ENCODE measurements around the gene SUCLG2.

DNA sequence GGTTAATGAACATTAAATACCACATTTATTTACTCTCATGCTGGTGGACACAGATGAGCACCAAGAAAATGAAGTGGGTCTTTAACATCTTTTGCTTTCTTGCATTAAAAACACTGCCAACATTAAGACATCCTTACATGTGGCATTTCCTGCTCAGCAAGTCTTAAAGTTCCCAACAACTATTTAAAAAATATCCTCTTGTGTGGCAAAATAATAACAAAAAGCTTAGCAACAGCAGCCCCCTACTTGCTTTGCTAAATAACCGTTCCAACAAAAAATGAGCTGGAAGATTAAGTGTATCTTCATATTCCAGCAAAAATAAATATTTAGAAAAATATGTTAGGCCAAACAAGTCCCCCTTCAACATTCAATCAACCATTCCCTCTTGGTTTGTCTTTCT, 93.1 kb downstream of the SUCLG2 start:
- TF ChIP-seq, protein P1, sequence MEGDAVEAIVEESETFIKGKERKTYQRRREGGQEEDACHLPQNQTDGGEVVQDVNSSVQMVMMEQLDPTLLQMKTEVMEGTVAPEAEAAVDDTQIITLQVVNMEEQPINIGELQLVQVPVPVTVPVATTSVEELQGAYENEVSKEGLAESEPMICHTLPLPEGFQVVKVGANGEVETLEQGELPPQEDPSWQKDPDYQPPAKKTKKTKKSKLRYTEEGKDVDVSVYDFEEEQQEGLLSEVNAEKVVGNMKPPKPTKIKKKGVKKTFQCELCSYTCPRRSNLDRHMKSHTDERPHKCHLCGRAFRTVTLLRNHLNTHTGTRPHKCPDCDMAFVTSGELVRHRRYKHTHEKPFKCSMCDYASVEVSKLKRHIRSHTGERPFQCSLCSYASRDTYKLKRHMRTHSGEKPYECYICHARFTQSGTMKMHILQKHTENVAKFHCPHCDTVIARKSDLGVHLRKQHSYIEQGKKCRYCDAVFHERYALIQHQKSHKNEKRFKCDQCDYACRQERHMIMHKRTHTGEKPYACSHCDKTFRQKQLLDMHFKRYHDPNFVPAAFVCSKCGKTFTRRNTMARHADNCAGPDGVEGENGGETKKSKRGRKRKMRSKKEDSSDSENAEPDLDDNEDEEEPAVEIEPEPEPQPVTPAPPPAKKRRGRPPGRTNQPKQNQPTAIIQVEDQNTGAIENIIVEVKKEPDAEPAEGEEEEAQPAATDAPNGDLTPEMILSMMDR (IDR thresholded peaks at IDR 0.05): no peak
- TF ChIP-seq POLR2A (IDR thresholded peaks at IDR 0.05) (no peak), EP300 (IDR thresholded peaks at IDR 0.05) (no peak)
